ENCODE data around the gene GPRASP1.
A peak's percentile ranks its signal among the peaks of the same experiment; 100 is the strongest.
"Not testable (repeated sequence)": the region's sequence is repeated elsewhere in the genome, so short reads cannot be mapped to it uniquely, and the experiment has no call there.

Gene GPRASP1

GRCh38 chrX:102651242-102652011 is at the start of gene GPRASP1:
GPRASP1 (plus strand) TSS chrX:102651483; CDS start chrX:102653914, 2,431 bp downstream.
- DNase-seq (ENCODE audit: low read depth): peak; percentile 43

- no peak for DNase-seq (ENCODE audit: low read depth)
Observed at GRCh38 chrX:102604327-102604726, 47.0 kb upstream of the GPRASP1 start.

DNA sequence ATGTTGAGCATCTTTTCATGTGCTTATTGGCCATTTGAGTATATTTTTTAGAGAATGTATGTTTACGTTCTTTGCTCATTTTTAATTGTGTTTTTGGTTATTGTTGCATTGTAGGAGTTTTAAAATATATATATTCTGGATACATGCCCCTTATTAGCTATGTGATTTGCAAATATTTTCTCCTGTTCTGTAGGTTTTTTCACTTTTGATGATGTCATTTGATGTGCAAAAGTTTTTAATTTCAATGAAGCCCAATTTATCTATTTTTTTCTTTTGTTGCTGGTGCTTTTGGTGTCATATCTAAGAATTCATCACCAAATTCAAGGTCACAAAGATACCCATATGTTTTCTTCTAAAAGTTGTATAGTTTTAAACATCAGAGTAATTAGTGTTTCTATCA is 45.2 kb upstream of the GPRASP1 start:
- no peak for DNase-seq (ENCODE audit: low read depth)

DNA sequence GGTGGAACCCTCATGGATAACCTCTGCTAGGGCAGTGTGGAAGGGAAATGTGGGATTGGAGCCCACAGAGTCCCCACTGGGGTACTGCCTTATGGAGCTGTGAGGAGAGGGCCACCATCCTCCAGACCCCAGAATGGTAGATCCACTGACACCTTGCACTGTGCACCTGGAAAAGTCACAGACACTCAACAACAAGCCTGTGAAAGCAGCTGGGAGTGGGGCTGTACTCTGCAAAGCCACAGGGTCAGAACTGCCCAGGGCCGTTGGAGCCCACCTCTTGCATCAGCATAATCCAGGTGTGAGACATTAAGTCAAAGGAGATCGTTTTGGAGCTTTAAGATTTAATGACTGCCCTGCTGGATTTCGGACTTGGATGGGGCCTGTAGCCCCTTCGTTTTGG is 40.4 kb upstream of the GPRASP1 start:
- no peak for DNase-seq (ENCODE audit: low read depth)

- no peak for DNase-seq (ENCODE audit: low read depth)
Observed at GRCh38 chrX:102624105-102624504, 27.2 kb upstream of the GPRASP1 start.

GRCh38 chrX:102627640-102628039 is 23.6 kb upstream of the GPRASP1 start:
- DNase-seq (ENCODE audit: low read depth): no peak

DNA sequence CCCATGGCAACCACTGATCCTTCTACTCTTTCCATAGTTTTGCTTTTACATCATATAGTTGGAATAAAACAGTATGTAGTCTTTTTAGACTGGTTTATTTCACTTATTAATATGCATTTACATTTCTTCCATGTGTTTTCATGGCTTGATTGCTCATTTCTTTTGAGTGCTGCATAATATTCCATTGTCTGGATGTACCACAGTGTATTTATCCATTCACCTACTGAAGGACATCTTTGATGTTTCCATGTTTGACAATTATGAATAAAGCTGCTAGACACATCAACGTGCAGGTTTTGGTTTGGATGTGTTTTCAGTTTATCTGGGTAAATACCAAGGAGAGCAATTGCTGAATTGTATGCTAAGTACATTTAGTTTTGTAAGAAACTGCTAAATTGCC is 13.7 kb upstream of the GPRASP1 start:
- DNase-seq (ENCODE audit: low read depth): no peak

- DNase-seq (ENCODE audit: low read depth): no peak
Observed at GRCh38 chrX:102650903-102651241, 411 bp upstream of the GPRASP1 start.

DNA sequence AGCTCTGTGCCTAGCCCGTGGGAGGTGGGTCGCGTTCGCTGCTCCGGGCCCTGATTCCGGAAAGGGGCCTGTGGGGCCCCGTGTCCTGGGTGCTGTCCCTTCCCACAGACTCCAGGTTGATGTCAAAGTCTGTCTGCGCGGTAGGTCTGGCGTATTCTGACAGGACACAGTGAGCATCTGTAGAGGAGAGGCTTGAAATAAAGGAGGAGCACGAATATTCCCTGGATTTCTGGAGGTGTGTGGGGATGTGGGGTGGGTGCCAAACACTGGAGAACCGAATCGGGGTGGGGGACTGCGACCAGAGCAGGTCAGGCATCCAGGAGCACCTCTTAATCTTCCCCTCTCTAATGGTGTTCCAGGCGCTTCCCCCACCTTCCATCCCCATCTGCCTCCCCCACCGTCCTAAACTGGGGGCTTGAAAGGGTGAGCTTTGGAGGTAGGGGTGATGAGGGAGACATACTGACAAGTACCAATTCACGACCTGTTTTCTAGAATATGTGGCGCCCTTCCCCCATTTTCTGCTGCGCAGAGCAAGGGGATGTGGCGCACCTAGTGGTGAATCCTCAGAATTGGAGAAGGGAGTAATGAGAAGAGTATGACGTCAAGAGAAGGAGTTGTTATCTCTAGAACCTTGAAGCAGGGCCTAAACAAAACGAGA is 877 bp downstream of the GPRASP1 start:
- DNase-seq (ENCODE audit: low read depth): peak; percentile 16

DNA sequence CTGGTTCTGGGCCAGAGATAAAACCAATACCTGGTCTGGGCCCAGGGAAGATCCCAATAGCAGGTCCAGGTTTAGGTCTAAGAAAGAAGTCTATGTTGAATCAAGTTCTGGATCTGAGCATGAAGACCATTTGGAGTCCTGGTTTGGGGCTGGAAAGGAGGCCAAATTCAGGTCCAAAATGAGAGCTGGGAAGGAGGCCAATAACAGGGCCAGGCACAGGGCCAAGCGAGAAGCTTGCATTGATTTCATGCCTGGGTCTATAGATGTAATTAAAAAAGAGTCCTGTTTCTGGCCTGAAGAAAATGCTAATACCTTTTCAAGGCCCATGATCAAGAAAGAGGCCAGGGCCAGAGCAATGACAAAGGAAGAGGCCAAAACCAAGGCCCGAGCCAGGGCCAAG is 3.4 kb downstream of the GPRASP1 start:
- DNase-seq (ENCODE audit: low read depth): no peak

- DNase-seq (ENCODE audit: low read depth): no peak
Observed at GRCh38 chrX:102658556-102658955, 7.3 kb downstream of the GPRASP1 start.

- peak; percentile 65 for DNase-seq (ENCODE audit: low read depth)
Observed at GRCh38 chrX:102659790-102660757, 8.8 kb downstream of the GPRASP1 start.

- DNase-seq (ENCODE audit: low read depth): not testable (repeated sequence)
Observed at GRCh38 chrX:102663820-102664219, 12.5 kb downstream of the GPRASP1 start.

DNA sequence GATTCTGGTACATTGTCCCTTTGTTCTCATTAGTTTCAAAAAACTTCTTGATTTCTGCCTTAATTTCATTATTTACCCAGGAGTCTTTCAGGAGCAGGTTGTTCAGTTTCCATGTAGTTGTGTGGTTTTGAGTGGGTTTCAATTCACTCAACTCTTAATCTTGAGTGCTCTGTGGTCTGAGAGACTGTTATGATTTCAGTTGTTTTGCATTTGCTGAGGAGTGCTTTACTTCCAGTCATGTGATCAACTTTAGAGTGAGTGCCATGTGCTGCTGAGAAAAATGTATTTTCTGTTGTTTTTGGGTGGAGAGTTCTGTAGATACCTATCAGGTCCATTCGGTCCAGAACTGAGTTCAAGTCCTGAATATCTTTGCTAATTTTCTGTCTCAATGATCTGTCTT is 15.8 kb downstream of the GPRASP1 start:
- DNase-seq (ENCODE audit: low read depth): not testable (repeated sequence)

DNA sequence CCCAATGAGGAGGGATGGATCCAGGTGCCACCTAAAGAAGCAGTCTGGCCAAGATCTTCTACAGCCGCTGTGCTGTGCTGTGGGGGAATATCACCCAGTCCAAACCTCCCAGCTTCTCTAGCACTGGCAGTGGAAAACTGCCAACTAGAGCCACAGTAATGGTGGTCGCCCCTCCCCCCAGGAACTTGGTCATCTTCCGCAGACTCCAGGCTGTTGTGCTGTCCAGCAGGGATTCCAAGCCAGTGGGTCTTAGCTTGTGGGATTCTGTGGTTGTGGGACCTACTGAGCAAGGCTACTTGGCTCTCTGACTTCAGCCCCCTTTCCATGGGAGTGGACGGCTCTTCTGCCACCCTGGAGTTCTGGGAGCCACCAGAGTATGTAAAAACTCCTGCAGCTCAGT is 18.2 kb downstream of the GPRASP1 start:
- no peak for DNase-seq (ENCODE audit: low read depth)

- no peak for DNase-seq (ENCODE audit: low read depth)
Observed at GRCh38 chrX:102672856-102673255, 21.6 kb downstream of the GPRASP1 start.

GRCh38 chrX:102677479-102677878 is 26.2 kb downstream of the GPRASP1 start:
- DNase-seq (ENCODE audit: low read depth): not testable (repeated sequence)

- no peak for DNase-seq (ENCODE audit: low read depth)
Observed at GRCh38 chrX:102684772-102685520, 33.7 kb downstream of the GPRASP1 start.

DNA sequence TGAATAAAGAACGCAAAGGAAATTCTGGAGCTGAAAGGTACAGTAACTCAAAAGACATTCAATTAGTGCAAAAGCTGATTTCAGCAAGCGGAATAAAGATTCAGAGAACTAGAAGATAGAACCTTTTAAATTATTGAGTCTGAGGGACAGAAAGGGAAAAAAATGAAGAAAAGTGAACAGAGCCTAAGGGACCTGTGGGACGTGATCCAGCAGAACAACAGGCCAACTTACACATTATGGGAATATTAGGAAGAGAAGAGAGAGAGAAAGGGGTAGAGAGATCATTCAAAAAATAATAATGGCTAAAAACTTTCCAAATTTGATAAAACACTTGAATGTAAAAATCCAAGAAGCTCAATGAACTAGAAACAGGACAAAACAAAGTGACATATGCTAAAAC is 43.5 kb downstream of the GPRASP1 start:
- DNase-seq (ENCODE audit: low read depth): no peak

DNA sequence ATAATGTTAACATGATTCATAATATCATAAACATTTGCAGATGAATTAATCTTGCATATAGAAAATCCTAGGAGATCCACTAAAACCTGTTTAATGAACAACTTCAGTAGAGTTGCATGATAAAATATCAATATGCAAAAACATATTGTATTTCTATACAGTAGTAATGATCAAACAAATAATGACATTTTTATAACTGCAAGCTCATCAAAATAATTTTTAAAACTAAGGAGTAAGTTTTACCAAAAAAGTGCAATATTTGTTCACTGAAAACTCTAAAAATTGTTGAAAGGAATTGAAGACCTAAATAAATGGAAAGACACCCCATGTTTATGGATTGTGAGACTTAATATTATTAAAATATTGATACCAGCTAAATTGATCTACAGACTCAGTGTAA is 45.0 kb downstream of the GPRASP1 start:
- no peak for DNase-seq (ENCODE audit: low read depth)

GRCh38 chrX:102697494-102697893 is 46.2 kb downstream of the GPRASP1 start:
- DNase-seq (ENCODE audit: low read depth): no peak

Data from stimulated activated CD8-positive, alpha-beta memory T cell treated with anti-CD3 and anti-CD28 coated beads, Interleukin-12 subunit alpha, Interleukin-12 subunit beta, amount 100 ng/mL, for 4 hours (primary cell).